Measurements from ENCODE around the gene MAPK10.
"Not testable (repeated sequence)": the region's sequence is repeated elsewhere in the genome, so short reads cannot be mapped to it uniquely, and the experiment has no call there.

MAPK10 gene

DNA sequence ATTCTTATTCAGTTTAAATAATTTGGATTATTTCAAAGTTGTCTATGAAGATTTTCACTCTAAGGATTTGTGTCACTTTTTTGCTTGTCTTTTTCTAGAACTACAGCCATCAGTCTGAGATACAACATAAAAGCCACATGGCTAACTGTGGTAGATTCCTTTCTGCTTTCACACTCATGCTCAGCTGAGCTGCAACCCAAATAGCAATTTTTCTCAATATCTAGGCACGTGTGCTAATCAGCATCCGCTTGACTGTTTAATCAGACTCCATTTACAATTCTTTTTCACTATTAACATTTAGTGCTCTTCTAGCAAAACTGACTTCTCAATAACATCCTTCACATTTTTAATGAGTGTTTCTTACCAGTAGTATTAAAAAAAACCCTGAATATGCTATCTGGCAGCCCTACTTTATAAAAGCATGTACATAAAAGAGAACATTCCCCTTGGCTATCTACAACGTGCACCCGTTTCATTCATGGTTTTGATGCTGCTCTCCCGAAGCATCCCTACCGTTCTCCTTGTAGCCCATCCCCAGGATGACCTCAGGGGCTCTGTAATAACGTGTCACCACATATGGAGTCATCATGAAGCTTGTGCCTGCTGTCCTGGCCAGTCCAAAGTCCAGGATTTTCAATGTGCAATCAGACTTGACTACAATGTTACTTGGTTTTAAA lies 259.2 kb downstream of the MAPK10 start:
- no peak for ATAC-seq

DNA sequence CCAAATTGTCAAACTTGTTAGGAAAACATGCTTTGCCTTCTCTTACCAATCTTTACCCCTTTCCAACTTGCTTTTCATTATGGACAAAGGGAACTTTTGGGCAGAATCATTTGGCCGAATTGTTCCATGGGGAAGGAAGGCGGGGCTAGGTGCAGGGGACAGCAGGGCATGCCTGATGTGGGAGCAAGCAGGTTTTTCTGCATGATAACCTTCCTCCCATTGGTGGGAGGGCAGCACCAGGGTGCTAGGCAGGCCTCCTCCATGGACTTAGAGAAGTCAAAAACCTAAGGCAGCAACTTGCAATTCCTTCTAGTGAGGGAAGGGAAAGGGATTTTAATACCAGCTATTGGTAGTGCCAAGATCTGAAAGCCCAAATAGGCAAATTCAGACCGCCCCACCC lies 260.5 kb downstream of the MAPK10 start:
- ATAC-seq = no peak

GRCh38 chr4:86098691-86099090 lies 261.2 kb downstream of the MAPK10 start:
- ATAC-seq = no peak

GRCh38 chr4:86096373-86096772 lies 263.5 kb downstream of the MAPK10 start:
- no peak for ATAC-seq

DNA sequence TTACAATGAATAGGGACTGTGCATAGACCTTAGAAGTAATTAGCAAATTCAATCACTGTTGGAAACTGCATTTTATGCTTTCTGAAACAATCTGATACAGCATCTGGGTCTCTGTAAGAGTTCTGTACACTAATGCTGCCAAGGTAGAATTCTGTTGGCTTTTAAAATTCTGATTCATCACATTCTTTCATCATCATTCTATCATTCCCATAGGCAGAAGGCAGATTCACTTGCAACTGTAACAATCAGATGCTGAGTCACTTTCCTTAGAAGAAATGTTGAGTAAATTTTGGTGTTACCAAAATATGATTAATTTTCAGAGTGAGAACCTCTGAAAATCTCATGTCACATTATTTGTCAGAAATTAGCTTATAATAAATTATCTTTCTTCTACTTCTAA lies 267.2 kb downstream of the MAPK10 start:
- no peak for ATAC-seq

- ATAC-seq = no peak
These were observed 268.7 kb downstream of the MAPK10 start for GRCh38 chr4:86091201-86091600.

- ATAC-seq = no peak
These were observed 270.0 kb downstream of the MAPK10 start for GRCh38 chr4:86089781-86090323.

- no peak for ATAC-seq
These were observed 270.8 kb downstream of the MAPK10 start for GRCh38 chr4:86089053-86089452.

DNA sequence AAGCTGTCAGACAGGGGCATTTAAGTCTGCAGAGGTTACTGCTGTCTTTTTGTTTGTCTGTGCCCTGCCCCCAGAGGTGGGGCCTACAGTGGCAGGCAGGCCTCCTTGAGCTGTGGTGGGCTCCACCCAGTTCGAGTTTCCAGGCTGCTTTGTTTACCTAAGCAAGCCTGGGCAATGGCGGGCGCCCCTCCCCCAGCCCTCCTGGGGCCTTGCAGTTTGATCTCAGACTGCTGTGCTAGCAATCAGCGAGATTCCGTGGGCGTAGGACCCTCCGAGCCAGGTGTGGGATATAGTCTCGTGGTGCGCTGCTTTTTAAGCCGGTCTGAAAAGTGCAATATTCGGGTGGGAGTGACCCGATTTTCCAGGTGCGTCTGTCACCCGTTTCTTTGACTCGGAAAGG lies 284.1 kb downstream of the MAPK10 start:
- ATAC-seq = not testable (repeated sequence)

- ATAC-seq = no peak
These were observed 299.5 kb downstream of the MAPK10 start for GRCh38 chr4:86060341-86060740.

DNA sequence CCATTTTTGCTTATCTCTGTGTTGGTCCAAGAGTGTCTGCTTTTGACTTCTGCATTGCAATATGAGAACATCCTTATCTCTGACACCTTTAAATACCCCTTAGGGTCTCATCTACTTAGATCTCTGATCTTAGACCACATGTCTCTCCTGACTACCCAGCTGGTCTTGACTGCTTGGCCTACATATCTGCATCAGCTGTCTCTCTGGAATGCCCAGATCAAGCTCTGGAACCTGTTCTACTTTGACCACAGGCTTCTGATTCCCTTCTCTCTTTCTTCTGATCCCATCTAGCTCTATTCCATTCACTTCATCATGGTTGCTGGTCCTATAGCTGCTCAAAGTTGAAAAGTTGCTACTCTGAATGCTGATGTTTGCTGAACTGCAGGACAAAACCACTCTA lies 301.2 kb downstream of the MAPK10 start:
- no peak for ATAC-seq

- ATAC-seq = no peak
These were observed 304.0 kb downstream of the MAPK10 start for GRCh38 chr4:86055898-86056297.

GRCh38 chr4:86054286-86055032 lies 305.4 kb downstream of the MAPK10 start:
- ATAC-seq = no peak

GRCh38 chr4:86050496-86050895 lies 309.4 kb downstream of the MAPK10 start:
- no peak for ATAC-seq

GRCh38 chr4:86048426-86048825 lies 311.4 kb downstream of the MAPK10 start:
- ATAC-seq = no peak

- ATAC-seq = no peak
These were observed 315.3 kb downstream of the MAPK10 start for GRCh38 chr4:86044593-86044985.

DNA sequence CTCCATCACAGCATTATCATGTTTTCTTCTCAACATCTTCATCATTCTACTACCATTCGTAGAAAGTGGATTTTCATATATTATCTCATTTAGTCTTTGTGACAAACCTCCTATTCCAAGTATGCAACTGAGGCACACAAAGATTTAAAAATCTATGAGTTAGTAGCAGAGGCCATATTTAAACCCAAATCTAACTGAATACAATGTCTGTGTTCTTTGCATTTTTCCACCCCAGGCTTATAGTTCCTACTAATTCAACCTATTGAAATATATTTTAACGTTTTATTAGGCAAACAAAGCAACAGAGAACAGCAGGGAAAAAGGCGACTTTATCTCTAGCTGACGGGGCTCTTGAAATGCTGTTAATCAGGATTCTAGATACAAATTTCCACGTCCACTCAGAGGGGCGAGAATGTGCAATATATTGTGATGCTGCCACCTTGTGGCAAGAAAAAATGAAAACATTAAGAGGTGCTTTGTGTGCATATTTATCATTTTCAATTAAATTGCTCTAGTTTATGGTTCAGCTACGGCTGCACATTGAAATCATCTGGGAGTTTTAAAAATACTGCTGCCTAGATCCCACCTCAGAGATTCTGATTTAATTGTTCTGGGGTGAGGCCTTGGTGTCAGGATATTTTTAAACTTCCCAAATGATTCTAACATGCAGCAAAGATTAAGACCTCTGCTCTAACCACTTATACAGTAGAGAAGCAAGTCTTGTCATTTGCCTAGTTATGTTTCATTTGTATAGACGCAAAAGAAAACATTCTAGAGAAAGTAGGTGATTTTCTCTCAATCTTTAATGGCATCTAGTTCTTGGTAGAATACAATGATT lies 315.9 kb downstream of the MAPK10 start:
- ATAC-seq = no peak

GRCh38 chr4:86038037-86038436 lies 321.8 kb downstream of the MAPK10 start:
- no peak for ATAC-seq

- no peak for ATAC-seq
These were observed 323.1 kb downstream of the MAPK10 start for GRCh38 chr4:86036736-86037135.

DNA sequence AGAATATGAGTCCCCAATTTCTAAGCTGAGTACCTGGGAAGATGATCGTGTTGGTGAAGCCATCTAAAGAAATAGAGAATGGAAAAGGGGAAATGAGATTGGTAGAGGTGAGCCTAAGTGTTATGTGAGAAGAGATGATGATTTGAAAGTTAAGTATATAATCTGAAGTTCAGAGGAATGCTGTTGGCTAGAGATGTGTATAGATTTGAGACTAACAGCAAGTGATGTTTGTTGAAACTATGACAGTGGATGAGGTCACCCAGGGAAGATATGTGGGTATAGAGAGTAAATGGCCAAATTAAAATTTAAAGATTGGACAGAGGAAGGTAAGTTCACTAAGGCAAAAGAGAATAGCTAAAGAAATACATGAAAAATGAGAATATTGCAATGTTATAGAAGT lies 324.2 kb downstream of the MAPK10 start:
- no peak for ATAC-seq

DNA sequence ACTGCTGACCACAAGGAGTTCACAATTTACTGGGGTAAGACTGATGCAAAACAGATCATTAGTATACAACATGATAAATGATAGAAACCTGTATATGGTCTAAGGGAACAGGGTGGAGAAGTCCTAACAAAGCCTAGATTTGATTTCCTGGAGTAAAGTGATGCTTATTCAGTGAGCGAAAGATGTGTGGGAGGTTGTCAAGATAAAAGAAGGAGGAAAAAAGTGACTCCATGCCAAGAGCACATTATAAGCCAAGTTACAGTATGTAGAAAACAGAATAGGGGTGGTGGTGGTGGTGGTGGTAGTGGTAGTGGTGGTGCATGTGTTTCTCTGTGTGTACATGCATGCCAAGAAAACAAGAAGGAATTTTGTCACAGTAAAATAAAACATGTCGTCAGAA lies 325.2 kb downstream of the MAPK10 start:
- no peak for ATAC-seq

DNA sequence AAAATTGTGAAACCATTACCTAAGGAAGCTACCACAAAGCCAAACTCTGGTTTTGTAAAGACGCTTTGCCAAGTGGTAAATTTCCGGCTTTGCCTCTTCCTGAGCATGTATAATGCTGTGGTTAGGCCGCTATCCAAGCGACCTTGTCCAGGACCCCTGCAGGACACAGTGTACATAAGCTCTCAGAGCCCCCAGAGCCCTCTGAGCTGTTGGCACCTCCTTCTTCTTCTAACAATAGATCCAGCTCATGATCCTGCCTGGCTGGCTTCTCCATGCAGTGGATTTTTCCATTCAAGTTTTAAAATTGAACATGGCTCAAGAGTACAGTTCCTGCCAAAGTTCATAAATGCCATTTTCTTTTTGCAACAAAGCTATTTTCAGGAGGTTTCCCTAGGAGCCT lies 326.7 kb downstream of the MAPK10 start:
- ATAC-seq = no peak

DNA sequence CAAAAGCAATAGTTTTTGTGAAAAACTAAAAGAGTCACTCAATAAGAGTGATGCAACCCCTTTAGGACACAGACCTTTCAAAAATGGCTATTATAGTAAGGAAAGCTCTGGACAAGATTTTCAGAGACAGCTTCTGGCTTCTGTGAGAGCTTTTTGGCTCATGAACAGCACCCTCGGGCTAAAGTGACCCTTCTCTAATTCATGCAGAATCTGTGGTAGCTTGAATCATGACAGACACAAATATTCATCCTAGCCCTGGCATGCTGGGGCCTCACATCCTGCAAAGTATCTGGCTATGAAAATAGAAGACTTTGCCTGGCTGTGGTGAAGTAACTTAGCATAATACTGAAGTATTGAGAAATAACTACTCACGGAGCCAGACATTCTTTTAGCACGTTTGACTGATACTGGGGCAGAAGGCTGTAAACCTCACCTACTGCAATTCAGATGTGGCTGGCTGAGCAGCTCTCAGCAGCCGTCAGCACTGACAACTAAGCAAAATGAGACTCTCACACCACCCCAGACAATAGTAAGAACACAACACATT lies 327.3 kb downstream of the MAPK10 start:
- no peak for ATAC-seq

Data from activated CD4-positive, CD25-positive, alpha-beta regulatory T cell treated with anti-CD3 and anti-CD28 coated beads, Interleukin-2, amount 50 U/mL, for 24 hours (primary cell).